Stimulated activated CD4-positive, alpha-beta T cell treated with anti-CD3 and anti-CD28 coated beads, Interleukin-2, amount 100 ng/mL, for 24 hours (primary cell): ENCODE results near the gene PNMA6A.
"Not testable (repeated sequence)": the region's sequence is repeated elsewhere in the genome, so short reads cannot be mapped to it uniquely, and the experiment has no call there.

Source experiments
- DNase-seq, 2 donors: peaks; one replicate each; pipeline ENCODE4 v3.0.0-alpha.2; 2020

Gene PNMA6A

GRCh38 chrX:153071909-153072583 lies at the start of gene PNMA6A:
PNMA6A (plus strand) TSS chrX:153072454; CDS start chrX:153073063, 609 bp downstream.
- DNase-seq, result not testable (repeated sequence)

GRCh38 chrX:153026501-153026900 lies 45.8 kb upstream of the PNMA6A start:
- DNase-seq, result not testable (repeated sequence)

GRCh38 chrX:153028487-153028886 lies 43.8 kb upstream of the PNMA6A start:
- DNase-seq, result not testable (repeated sequence)

GRCh38 chrX:153029162-153029561 lies 43.1 kb upstream of the PNMA6A start:
- DNase-seq, result no peak

- DNase-seq, result no peak
Measured at GRCh38 chrX:153029875-153030274, 42.4 kb upstream of the PNMA6A start.

GRCh38 chrX:153030801-153031200 lies 41.5 kb upstream of the PNMA6A start:
- DNase-seq, result no peak

- peak; percentile 73 to 76 for DNase-seq
Measured at GRCh38 chrX:153032397-153033118, 39.7 kb upstream of the PNMA6A start.

GRCh38 chrX:153049093-153049492 lies 23.2 kb upstream of the PNMA6A start:
- DNase-seq, result no peak

- DNase-seq, result no peak
Measured at GRCh38 chrX:153052534-153052933, 19.7 kb upstream of the PNMA6A start.

- peak in 1 of 2 donors; percentile 9 for DNase-seq
Measured at GRCh38 chrX:153055871-153056749, 16.1 kb upstream of the PNMA6A start, which contains the start of gene PNMA3. PNMA3 (plus strand) TSS chrX:153056470; CDS start chrX:153057056, 586 bp downstream.

GRCh38 chrX:153057281-153057680 lies 15.0 kb upstream of the PNMA6A start:
- no peak for DNase-seq

GRCh38 chrX:153059191-153060094 lies 12.8 kb upstream of the PNMA6A start:
- no peak for DNase-seq

- no peak for DNase-seq
Measured at GRCh38 chrX:153060095-153060445, 12.2 kb upstream of the PNMA6A start.

- DNase-seq, result no peak
Measured at GRCh38 chrX:153061732-153062131, 10.5 kb upstream of the PNMA6A start.

GRCh38 chrX:153063315-153063714 lies 8.9 kb upstream of the PNMA6A start:
- no peak for DNase-seq

GRCh38 chrX:153064061-153064460 lies 8.2 kb upstream of the PNMA6A start:
- DNase-seq, result no peak

GRCh38 chrX:153065389-153065788 lies 6.9 kb upstream of the PNMA6A start:
- DNase-seq, result no peak

GRCh38 chrX:153066402-153066801 lies 5.9 kb upstream of the PNMA6A start:
- not testable (repeated sequence) for DNase-seq

GRCh38 chrX:153073331-153073730 lies 1.1 kb downstream of the PNMA6A start:
- not testable (repeated sequence) for DNase-seq

- no peak for DNase-seq
Measured at GRCh38 chrX:153074262-153074899, 2.1 kb downstream of the PNMA6A start.

- DNase-seq, result no peak
Measured at GRCh38 chrX:153074935-153075334, 2.7 kb downstream of the PNMA6A start.

GRCh38 chrX:153075366-153075765 lies 3.1 kb downstream of the PNMA6A start:
- DNase-seq, result no peak
